HepG2 (cell line): Measurements from ENCODE around the gene CDK15. TPM values are rescaled to one million over a fixed set of nuclear protein-coding genes. Genes with fewer than 3 reads are reported as not detected.

Source experiments
- ASH2L ChIP-seq: fragments of 300-600, 200-600 bp; sonication (generic); IDR thresholded peaks from 2 replicates; pipeline ENCODE4 v1.7.0; 2017; ENCODE audit warnings: low read depth, mild to moderate bottlenecking, moderate library complexity, mixed read lengths, low read length; ENCODE audit not compliant: insufficient read length
- ESRRA ChIP-seq: sonication (generic); formaldehyde crosslinking; IDR thresholded peaks from 2 replicates; pipeline ENCODE4 v1.5.1; 2020; ENCODE audit warnings: mild to moderate bottlenecking, low read depth, missing genetic modification reagents
- ETV5 ChIP-seq: IDR thresholded peaks from 2 replicates; pipeline ENCODE4 v1.6.1; 2018; ENCODE audit warnings: missing biosample characterization, missing genetic modification reagents, inconsistent platforms, borderline replicate concordance
- FOXO1 ChIP-seq: sonication (generic); formaldehyde crosslinking; IDR thresholded peaks from 2 replicates; pipeline ENCODE4 v1.4.0; 2020; ENCODE audit warnings: missing genetic modification reagents
- IKZF1 ChIP-seq: fragments of 450-650 bp; IDR thresholded peaks from 2 replicates; pipeline ENCODE4 v1.7.1; 2016
- MAZ ChIP-seq, 2 experiments: sonication (generic) in 1 of 2; formaldehyde crosslinking in 1 of 2; IDR thresholded peaks; 2 replicates each; pipeline versions ENCODE4 v1.5.0 to v1.6.1; 2012 to 2020; ENCODE audit warnings: low read depth in 2 of 2, mild to moderate bottlenecking in 2 of 2, borderline replicate concordance in 1 of 2, improper control_type of control experiment in 1 of 2, low read length in 1 of 2, missing genetic modification reagents in 1 of 2, moderate library complexity in 1 of 2
- NBN ChIP-seq: fragments of 450-650 bp; conservative IDR thresholded peaks from 2 replicates; pipeline ENCODE4 v1.6.1; 2017
- PCBP1 ChIP-seq: fragments of 200-400 bp; formaldehyde crosslinking; IDR thresholded peaks from 2 replicates; pipeline ENCODE4 v1.6.1; 2017; ENCODE audit warnings: mild to moderate bottlenecking, low read depth, low read length, borderline replicate concordance
- ZBTB37 ChIP-seq: sonication (generic); formaldehyde crosslinking; IDR thresholded peaks from 2 replicates; pipeline ENCODE4 v1.4.0; 2020; ENCODE audit warnings: mild to moderate bottlenecking, missing genetic modification reagents
- ZNF18 ChIP-seq: sonication (generic); formaldehyde crosslinking; IDR thresholded peaks from 2 replicates; pipeline ENCODE4 v1.8.0; 2022; ENCODE audit warnings: mild to moderate bottlenecking, missing genetic modification reagents; ENCODE audit not compliant: insufficient replicate concordance
- ZNF30 ChIP-seq: sonication (generic); formaldehyde crosslinking; IDR thresholded peaks from 2 replicates; pipeline ENCODE4 v1.5.0; 2020; ENCODE audit warnings: mild to moderate bottlenecking, missing genetic modification reagents
- ZNF331 ChIP-seq: sonication (generic); formaldehyde crosslinking; IDR thresholded peaks from 2 replicates; pipeline ENCODE4 v1.4.0; 2020; ENCODE audit warnings: missing genetic modification reagents
- ZNF460 ChIP-seq: sonication (generic); formaldehyde crosslinking; IDR thresholded peaks from 2 replicates; pipeline ENCODE4 v1.5.1; 2020; ENCODE audit warnings: missing genetic modification reagents, mild to moderate bottlenecking, borderline replicate concordance
- ZNF646 ChIP-seq: sonication (generic); formaldehyde crosslinking; IDR thresholded peaks from 2 replicates; pipeline ENCODE4 v1.9.0; 2021; ENCODE audit warnings: mild to moderate bottlenecking, missing genetic modification reagents
- ZNF720 ChIP-seq: sonication (generic); formaldehyde crosslinking; IDR thresholded peaks from 2 replicates; pipeline ENCODE4 v1.4.0; 2020; ENCODE audit warnings: missing genetic modification reagents
- polyA plus RNA-seq, 8 experiments: library from polyadenylated mRNA; depleted of rRNA in 3 of 8; stranded (reverse) in 7 of 8; unstranded in 1 of 8; fragments of >200 nt; fragmentation: Illumina TruSeq in 4 of 8; extraction: Trizol in 4 of 8; gene quantifications; 2 replicates each; pipeline versions ENCODE4 v1.2.1 to v1.2.3, GENCODE V29; 2011 to 2016; ENCODE audit warnings: low read depth in 4 of 8, missing spikeins in 1 of 8, mixed read lengths in 1 of 8; ENCODE audit not compliant: insufficient read depth in 1 of 8
- total RNA-seq, 5 experiments: library from RNA; depleted of rRNA; stranded (reverse); fragments of >200 nt; fragmentation: Illumina TruSeq; extraction: Trizol; gene quantifications; 2 replicates each; pipeline ENCODE4 v1.2.3, GENCODE V29; 2016; ENCODE audit warnings: low read depth in 1 of 5
- TF ChIP-seq, protein P1 (sequence below): sonication (generic); formaldehyde crosslinking; IDR thresholded peaks from 2 replicates; pipeline ENCODE4 v1.4.0; 2020; ENCODE audit warnings: missing genetic modification reagents, mild to moderate bottlenecking, borderline replicate concordance

CDK15 gene
- total and polyA plus RNA-seq, 2 of the 13 experiments (the other 11 are each of a cell fraction or from before 2014, with no cell fraction given) = not detected

DNA sequence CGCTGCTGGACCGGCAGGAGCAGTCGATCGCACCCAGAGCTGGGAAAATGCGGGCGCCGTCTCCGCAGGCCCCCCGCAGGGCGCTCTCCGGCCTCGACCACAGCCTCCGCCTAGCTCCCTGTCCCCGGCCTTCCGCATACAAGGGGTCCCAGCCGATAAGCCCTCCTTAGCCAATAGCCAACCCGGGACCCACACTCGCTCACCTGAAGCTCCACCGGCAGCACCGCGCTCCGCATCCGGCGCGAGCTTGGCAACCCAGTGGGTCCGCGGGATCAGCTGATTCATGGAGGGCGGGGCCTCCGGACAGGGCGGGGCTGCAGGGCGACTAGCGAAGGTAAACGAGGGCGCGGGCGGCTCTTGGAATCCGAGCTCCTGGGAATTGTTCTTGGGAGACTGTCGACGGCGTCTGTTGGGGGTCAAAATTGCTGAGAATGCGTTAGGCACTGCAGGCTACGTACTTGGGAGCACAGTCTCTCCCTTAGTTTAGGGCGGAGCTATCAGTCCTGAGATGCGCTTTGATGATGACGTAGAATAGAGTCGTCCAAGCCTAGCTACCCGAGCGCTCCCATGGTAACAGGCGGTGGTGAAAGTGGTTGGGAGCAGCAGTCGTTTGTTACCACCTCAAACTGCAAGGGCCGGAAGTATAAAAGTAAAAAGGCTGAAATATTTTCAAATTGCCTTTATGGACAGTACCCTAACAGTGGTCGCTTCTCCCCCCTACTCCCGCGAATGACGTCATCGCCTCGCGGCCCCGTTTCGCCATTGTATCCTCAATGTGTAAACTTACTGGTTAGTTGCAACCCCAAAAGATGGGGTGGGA is 25.5 kb upstream of the CDK15 start, which contains the start of gene ALS2 (continued):
- TF ChIP-seq ASH2L (peak; percentile 99), ESRRA (CRISPR knock-in tag) (peak; percentile 58), FOXO1 (CRISPR knock-in tag) (peak; percentile 50; the same call in 1 of the 2 replicates), ZNF720 (CRISPR knock-in tag) (no peak), ZNF646 (no peak), ZBTB37 (CRISPR knock-in tag) (no peak), ZNF18 (peak; percentile 48), ETV5 (CRISPR knock-in tag) (peak; percentile 84), IKZF1 (no peak), ZNF30 (no peak; the same call in 1 of the 2 replicates), PCBP1 (no peak; the same call in 1 of the 2 replicates), MAZ (IDR thresholded peaks at IDR 0.05; ENCODE audit: borderline replicate concordance, low read depth, low read length) (peak; percentile 76), MAZ (CRISPR knock-in tag; IDR thresholded peaks at IDR 0.05; ENCODE audit: low read depth) (peak; percentile 76; the same call in 1 of the 2 replicates), ZNF460 (no peak), NBN (no peak), ZNF331 (peak; percentile 84)
- TF ChIP-seq, protein P1, sequence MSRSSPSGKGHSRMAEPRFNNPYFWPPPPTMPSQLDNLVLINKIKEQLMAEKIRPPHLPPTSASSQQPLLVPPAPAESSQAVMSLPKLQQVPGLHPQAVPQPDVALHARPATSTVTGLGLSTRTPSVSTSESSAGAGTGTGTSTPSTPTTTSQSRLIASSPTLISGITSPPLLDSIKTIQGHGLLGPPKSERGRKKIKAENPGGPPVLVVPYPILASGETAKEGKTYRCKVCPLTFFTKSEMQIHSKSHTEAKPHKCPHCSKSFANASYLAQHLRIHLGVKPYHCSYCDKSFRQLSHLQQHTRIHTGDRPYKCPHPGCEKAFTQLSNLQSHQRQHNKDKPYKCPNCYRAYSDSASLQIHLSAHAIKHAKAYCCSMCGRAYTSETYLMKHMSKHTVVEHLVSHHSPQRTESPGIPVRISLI (CRISPR knock-in tag) = peak; percentile 24; the same call in 1 of the 2 replicates
